Muscle of arm (tissue), 14 donors: Measurements from ENCODE around the gene KIF4B. TPM values are rescaled to one million over a fixed set of nuclear protein-coding genes. Genes with fewer than 3 reads are reported as not detected.
A peak's percentile ranks its signal among the peaks of the same experiment; 100 is the strongest.
"Not testable (repeated sequence)": the region's sequence is repeated elsewhere in the genome, so short reads cannot be mapped to it uniquely, and the experiment has no call there.

Experiments used
- DNase-seq: peaks from one replicate; pipeline ENCODE4 v3.0.0-alpha.2; 2013
- long read RNA-seq, 11 donors: transcript quantifications; one replicate each; lab custom pipeline, GENCODE V29; 2026
- polyA plus RNA-seq, 12 donors: library from polyadenylated mRNA; unstranded; fragments of 120-200 nt; gene quantifications; one replicate each; pipeline ENCODE4 v1.2.1, GENCODE V29; 2013; ENCODE audit not compliant: insufficient read length in 12 of 12

KIF4B gene
- polyA plus RNA-seq, result under 1 TPM in 10 of 12 donors, not detected in 2; 0.05 to 0.17 (median 0.11) TPM
- long read RNA-seq, donor 1, result 0 reads
- long read RNA-seq, donor 2, result 0 reads
- long read RNA-seq, donor 3, full-length matches to known transcripts, result 1 of 1 reads
- long read RNA-seq, donor 3, partial matches to known transcripts, result 0 of 1 reads
- long read RNA-seq, donor 3, other reads (novel, unspliced or antisense), result 0 of 1 reads
- long read RNA-seq, donor 4, result 0 reads
- long read RNA-seq, donor 5, result 0 reads
- long read RNA-seq, donor 6, result 0 reads
- long read RNA-seq, donor 7, result 0 reads
- long read RNA-seq, donor 8, result 0 reads
- long read RNA-seq, donor 9, result 0 reads
- long read RNA-seq, donor 10, result 0 reads
- long read RNA-seq, donor 11, full-length matches to known transcripts, result 1 of 1 reads
- long read RNA-seq, donor 11, partial matches to known transcripts, result 0 of 1 reads
- long read RNA-seq, donor 11, other reads (novel, unspliced or antisense), result 0 of 1 reads

- DNase-seq, result no peak
These were observed at the start of gene KIF4B for GRCh38 chr5:155013526-155013925. Gene KIF4B (plus strand): TSS chr5:155013755. CDS start chr5:155013860, 105 bp downstream.

- no peak for DNase-seq
These were observed 47.3 kb upstream of the KIF4B start for GRCh38 chr5:154966081-154966841.

- DNase-seq, result no peak
These were observed 46.7 kb upstream of the KIF4B start for GRCh38 chr5:154966874-154967273.

GRCh38 chr5:154967421-154968024 lies 46.0 kb upstream of the KIF4B start:
- no peak for DNase-seq

- DNase-seq, result no peak
These were observed 44.6 kb upstream of the KIF4B start for GRCh38 chr5:154968953-154969352.

GRCh38 chr5:154970759-154971158 lies 42.8 kb upstream of the KIF4B start:
- no peak for DNase-seq

GRCh38 chr5:154971501-154971900 lies 42.1 kb upstream of the KIF4B start:
- no peak for DNase-seq

GRCh38 chr5:154972476-154973080 lies 41.0 kb upstream of the KIF4B start:
- DNase-seq, result peak; percentile 18

- not testable (repeated sequence) for DNase-seq
These were observed 37.5 kb upstream of the KIF4B start for GRCh38 chr5:154976082-154976481.

GRCh38 chr5:154977409-154977808 lies 36.1 kb upstream of the KIF4B start:
- DNase-seq, result no peak

- not testable (repeated sequence) for DNase-seq
These were observed 35.3 kb upstream of the KIF4B start for GRCh38 chr5:154978294-154978693.

- no peak for DNase-seq
These were observed 28.5 kb upstream of the KIF4B start for GRCh38 chr5:154984946-154985516.

- no peak for DNase-seq
These were observed 27.4 kb upstream of the KIF4B start for GRCh38 chr5:154986151-154986550.

- no peak for DNase-seq
These were observed 23.9 kb upstream of the KIF4B start for GRCh38 chr5:154989626-154990025.

- no peak for DNase-seq
These were observed 20.1 kb upstream of the KIF4B start for GRCh38 chr5:154993461-154993860.

GRCh38 chr5:154995679-154996078 lies 17.9 kb upstream of the KIF4B start:
- DNase-seq, result no peak

- DNase-seq, result no peak
These were observed 15.8 kb upstream of the KIF4B start for GRCh38 chr5:154997746-154998145.

GRCh38 chr5:154999865-155000264 lies 13.7 kb upstream of the KIF4B start:
- no peak for DNase-seq

- DNase-seq, result no peak
These were observed 12.0 kb upstream of the KIF4B start for GRCh38 chr5:155001523-155001922.

- DNase-seq, result not testable (repeated sequence)
These were observed 10.8 kb upstream of the KIF4B start for GRCh38 chr5:155002722-155003121.

GRCh38 chr5:155004138-155004744 lies 9.3 kb upstream of the KIF4B start:
- no peak for DNase-seq
